Hepatocyte (in vitro differentiated cells): ENCODE data around the gene JAK1.

Experiments used
- CTCF ChIP-seq: fragments of 200-600 bp; sonication (generic); IDR thresholded peaks from 2 replicates; pipeline ENCODE4 v1.5.1; 2016; ENCODE audit warnings: antibody characterized with exemption, mild to moderate bottlenecking; ENCODE audit not compliant: poor library complexity
- EZH2 ChIP-seq: fragments of 200-600 bp; sonication (generic); IDR thresholded peaks from 2 replicates; pipeline ENCODE4 v1.6.1; 2016; ENCODE audit warnings: antibody characterized with exemption, mild to moderate bottlenecking, borderline replicate concordance
- EZH2phosphoT487 ChIP-seq: fragments of 200-600 bp; sonication (generic); IDR thresholded peaks from one replicate; pipeline ENCODE4 v1.6.1; 2018; ENCODE audit warnings: antibody characterized with exemption, mild to moderate bottlenecking, low read depth, moderate library complexity; ENCODE audit not compliant: unreplicated experiment, severe bottlenecking

GRCh38 chr1:64826991-64827390 is 139.4 kb downstream of the JAK1 start:
- TF ChIP-seq CTCF (no peak), EZH2 (no peak), EZH2phosphoT487 (no peak)
